ENCODE measurements around the gene WAC. TPM values are rescaled to one million over a fixed set of nuclear protein-coding genes. Genes with fewer than 3 reads are reported as not detected.

The WAC gene
- total RNA-seq, 1 donor from 2014 or later: 115 TPM

DNA sequence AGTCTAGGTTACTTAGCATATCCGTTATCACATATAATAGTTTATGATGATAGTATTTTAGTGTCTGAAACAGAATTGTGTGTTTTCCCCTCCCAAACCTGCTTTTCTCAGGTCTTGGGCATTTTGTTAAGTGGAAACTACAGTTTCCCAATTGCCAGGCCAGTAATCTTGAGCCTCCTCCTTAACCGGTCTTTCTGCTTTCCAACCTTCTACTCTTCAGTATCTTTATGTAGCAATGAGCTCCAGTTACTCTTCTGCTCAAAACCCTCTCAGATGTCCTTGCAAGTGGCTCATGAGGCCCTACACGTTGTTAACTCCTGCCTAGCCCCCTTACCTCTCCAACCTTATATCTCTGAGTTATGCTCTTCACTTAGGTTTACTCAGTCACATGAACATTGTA, 22.0 kb downstream of the WAC start:
- H3K27ac Mint-ChIP-seq: peak overlapping the region; percentile 45
- peaks cover 51% of the 10 kb centered on the region for H3K36me3 Mint-ChIP-seq
- peaks cover 55% of the 10 kb centered on the region for H3K4me1 Mint-ChIP-seq (ENCODE audit: unreplicated experiment)
- DNase-seq (ENCODE audit: extremely low spot score, unreplicated experiment): no peak
- H3K9me3 Mint-ChIP-seq: no peaks in the 10 kb centered on the region
- no peaks in the 10 kb centered on the region for H3K27me3 Mint-ChIP-seq
- TF ChIP-seq, protein P1, sequence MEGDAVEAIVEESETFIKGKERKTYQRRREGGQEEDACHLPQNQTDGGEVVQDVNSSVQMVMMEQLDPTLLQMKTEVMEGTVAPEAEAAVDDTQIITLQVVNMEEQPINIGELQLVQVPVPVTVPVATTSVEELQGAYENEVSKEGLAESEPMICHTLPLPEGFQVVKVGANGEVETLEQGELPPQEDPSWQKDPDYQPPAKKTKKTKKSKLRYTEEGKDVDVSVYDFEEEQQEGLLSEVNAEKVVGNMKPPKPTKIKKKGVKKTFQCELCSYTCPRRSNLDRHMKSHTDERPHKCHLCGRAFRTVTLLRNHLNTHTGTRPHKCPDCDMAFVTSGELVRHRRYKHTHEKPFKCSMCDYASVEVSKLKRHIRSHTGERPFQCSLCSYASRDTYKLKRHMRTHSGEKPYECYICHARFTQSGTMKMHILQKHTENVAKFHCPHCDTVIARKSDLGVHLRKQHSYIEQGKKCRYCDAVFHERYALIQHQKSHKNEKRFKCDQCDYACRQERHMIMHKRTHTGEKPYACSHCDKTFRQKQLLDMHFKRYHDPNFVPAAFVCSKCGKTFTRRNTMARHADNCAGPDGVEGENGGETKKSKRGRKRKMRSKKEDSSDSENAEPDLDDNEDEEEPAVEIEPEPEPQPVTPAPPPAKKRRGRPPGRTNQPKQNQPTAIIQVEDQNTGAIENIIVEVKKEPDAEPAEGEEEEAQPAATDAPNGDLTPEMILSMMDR (conservative IDR thresholded peaks at IDR 0.05): no peak
- H3K4me3 Mint-ChIP-seq: no peak overlapping the region

DNA sequence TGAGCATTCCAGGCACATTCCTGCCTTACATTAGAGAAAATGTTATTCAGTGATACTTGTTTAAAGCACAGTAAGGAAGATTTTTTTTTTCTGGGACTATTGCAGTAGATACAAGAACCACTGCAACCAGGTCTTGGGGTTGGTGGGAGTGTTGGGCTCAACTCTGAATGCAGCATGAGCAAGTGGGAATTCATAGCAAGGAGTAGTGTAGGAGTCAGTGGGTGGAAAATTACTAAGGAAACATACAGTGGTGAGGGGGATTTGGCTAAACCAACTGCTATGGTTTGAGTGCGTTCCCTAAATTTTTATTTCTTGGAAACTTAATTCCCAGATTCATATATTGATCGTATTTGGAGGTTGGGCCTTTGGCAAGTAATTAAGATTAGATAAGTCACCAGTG, 22.4 kb downstream of the WAC start:
- H3K36me3 Mint-ChIP-seq: peaks cover 50% of the 10 kb centered on the region
- DNase-seq (ENCODE audit: extremely low spot score, unreplicated experiment): no peak
- peaks cover 53% of the 10 kb centered on the region for H3K4me1 Mint-ChIP-seq (ENCODE audit: unreplicated experiment)
- TF ChIP-seq, protein P1 (conservative IDR thresholded peaks at IDR 0.05): no peak
- peak overlapping the region; percentile 45 for H3K27ac Mint-ChIP-seq
- no peaks in the 10 kb centered on the region for H3K9me3 Mint-ChIP-seq
- H3K4me3 Mint-ChIP-seq: no peak overlapping the region
- H3K27me3 Mint-ChIP-seq: no peaks in the 10 kb centered on the region

DNA sequence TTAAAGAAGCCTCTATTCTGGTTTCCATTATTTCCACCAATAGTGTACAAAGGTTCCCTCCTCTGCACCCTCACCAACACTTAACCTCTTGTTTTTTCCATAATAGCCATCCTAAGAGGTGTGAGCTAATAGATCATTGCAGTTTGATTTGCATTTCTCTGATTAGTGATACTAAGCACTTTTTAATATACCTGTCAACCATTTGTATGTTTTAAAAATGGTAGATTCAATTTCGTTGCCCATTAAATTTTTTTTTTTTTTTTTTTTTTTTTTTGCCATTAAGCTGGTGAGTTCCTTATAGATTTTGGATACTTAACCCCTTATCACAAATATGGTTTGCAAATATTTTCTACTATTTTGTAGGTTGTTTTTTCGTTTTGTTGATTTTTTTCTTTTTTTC, 23.2 kb downstream of the WAC start:
- Mint-ChIP-seq H3K4me1 (ENCODE audit: unreplicated experiment) (peaks cover 55% of the 10 kb centered on the region), H3K36me3 (peaks cover 53% of the 10 kb centered on the region), H3K9me3 (no peaks in the 10 kb centered on the region), H3K27me3 (no peaks in the 10 kb centered on the region), H3K4me3 (no peak overlapping the region), H3K27ac (no peak overlapping the region)
- DNase-seq (ENCODE audit: extremely low spot score, unreplicated experiment): no peak
- TF ChIP-seq, protein P1 (conservative IDR thresholded peaks at IDR 0.05): no peak

DNA sequence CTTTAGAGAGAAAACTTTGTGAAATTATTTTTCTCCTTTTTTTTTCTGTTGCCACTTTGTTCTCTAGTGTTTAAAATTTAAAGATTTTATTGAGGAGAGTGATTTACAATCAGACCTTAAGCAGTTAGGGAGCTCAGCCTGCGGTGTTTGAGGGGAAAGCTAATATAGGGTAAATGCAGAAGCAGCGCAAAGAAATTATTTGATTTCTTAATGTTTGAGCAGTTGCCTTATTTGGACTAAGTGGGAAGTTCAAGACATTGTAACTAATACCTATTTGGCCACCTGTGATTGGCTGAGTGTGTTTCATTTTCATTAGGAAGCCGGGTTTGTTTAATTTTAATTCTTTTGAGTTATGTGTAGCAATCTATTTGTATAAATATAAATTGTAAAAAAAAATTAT, 25.3 kb downstream of the WAC start:
- TF ChIP-seq, protein P1 (conservative IDR thresholded peaks at IDR 0.05): no peak
- Mint-ChIP-seq H3K36me3 (peaks cover 42% of the 10 kb centered on the region), H3K9me3 (no peaks in the 10 kb centered on the region), H3K4me1 (ENCODE audit: unreplicated experiment) (peaks cover 45% of the 10 kb centered on the region), H3K27ac (no peak overlapping the region), H3K4me3 (no peak overlapping the region), H3K27me3 (no peaks in the 10 kb centered on the region)
- no peak for DNase-seq (ENCODE audit: extremely low spot score, unreplicated experiment)

DNA sequence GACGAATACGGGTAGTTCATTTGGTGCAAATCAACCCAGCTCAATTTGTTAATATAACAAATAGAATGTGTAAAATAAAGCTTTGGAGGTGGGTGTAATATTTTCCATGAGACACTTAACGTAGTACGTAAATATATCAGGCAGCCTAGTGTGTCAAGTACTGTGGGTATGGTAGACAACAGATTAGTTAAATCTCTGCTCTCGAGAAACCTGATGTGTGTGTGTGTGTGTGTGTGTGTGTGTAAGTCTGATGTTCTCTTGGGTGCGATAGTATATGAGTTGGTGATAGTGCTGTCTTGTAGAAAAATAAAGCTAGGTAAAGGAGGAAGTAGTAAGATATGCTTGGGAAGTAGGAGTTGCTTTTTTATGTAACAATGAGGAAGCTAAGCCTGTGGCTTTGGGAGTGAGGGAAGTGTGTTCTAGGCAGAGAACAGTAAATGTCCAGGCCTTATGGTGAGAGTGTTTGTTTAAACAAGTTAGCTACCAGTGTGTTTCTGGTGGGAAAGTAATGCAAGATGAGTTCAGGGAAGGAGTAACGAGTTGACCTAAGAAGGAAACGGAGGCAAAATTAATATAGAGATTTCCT, 26.1 kb downstream of the WAC start:
- Mint-ChIP-seq H3K27ac (peak overlapping the region; percentile 55), H3K9me3 (no peaks in the 10 kb centered on the region), H3K4me3 (no peak overlapping the region), H3K27me3 (no peaks in the 10 kb centered on the region), H3K36me3 (peaks cover 42% of the 10 kb centered on the region), H3K4me1 (ENCODE audit: unreplicated experiment) (peaks cover 44% of the 10 kb centered on the region)
- no peak for DNase-seq (ENCODE audit: extremely low spot score, unreplicated experiment)
- TF ChIP-seq, protein P1 (conservative IDR thresholded peaks at IDR 0.05): no peak

DNA sequence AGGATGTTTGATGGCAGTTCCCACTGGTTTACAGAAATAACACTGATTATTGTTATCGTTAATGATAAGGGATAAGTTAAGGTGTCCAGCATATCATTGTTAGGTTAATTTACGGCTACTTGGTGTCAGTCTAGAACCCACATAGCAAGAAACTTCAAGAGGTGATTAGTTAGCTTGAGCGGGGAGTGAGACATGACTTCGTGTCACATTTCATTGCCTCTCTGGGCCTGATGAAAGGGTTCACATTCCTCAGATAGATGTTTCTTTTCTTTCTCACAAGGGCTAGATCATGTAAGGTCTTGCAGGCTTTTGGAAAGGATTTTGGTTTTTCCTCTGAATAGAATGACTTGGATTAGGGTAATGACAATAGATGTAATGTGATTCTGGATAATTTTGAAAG, 26.7 kb downstream of the WAC start:
- H3K27ac Mint-ChIP-seq: peak overlapping the region; percentile 55
- peaks cover 42% of the 10 kb centered on the region for H3K36me3 Mint-ChIP-seq
- H3K4me3 Mint-ChIP-seq: peak overlapping the region; percentile 42
- peaks cover 44% of the 10 kb centered on the region for H3K4me1 Mint-ChIP-seq (ENCODE audit: unreplicated experiment)
- H3K9me3 Mint-ChIP-seq: no peaks in the 10 kb centered on the region
- H3K27me3 Mint-ChIP-seq: no peaks in the 10 kb centered on the region
- TF ChIP-seq, protein P1 (conservative IDR thresholded peaks at IDR 0.05): no peak
- DNase-seq (ENCODE audit: extremely low spot score, unreplicated experiment): no peak

Data from type B pancreatic cell (in vitro differentiated cells).